ENCODE results near the gene GFAP. TPM values are rescaled to one million over a fixed set of nuclear protein-coding genes. Genes with fewer than 3 reads are reported as not detected.

The GFAP gene
- total RNA-seq, 1 experiment from 2014 or later: not detected

DNA sequence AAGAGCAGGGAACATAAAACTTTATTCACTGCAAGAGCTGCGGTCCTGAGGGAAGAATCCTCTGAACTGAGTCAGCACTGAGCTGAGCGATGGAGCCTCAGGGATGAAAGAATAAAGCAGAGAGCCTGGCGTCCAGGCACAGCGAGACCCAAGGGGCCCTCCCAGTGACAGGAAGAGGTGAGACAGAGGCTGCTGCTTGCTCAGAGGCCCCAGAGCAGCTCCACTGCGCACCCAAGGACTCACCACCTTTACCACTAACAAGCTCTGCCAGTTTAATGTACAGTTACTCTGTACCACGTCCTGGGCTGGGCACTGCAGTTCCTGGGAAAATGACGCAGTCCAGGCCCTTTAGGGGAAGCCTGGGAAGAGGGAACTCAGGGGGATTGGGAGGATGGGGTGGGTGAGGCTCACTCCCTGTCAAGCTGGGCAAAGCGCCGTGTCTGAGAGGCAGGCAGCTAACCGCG, 5.6 kb downstream of the GFAP start:
- no TSS peak for BruUV-seq (replicated peaks)
- H3K27ac ChIP-seq (ENCODE audit: low read depth, low read length, poor library complexity, severe bottlenecking): no peak overlapping the region
- CTCF ChIA-PET: no interaction called here
- H3K4me1 ChIP-seq (ENCODE audit: insufficient read depth, low read length, poor library complexity, severe bottlenecking): no peaks in the 10 kb centered on the region
- H3K27me3 ChIP-seq (replicated peaks; ENCODE audit: insufficient read depth, low read depth, low read length, poor library complexity): no peaks in the 10 kb centered on the region
- intact Hi-C loops (cut with micrococcal nuclease; ENCODE audit: unreplicated experiment): no loop called here
- POLR2A ChIA-PET (ENCODE audit: low non-redundant PET): no interaction called here
- DNase-seq (ENCODE audit: low spot score): no peak
- H3K36me3 ChIP-seq (ENCODE audit: insufficient read depth, low read length, poor library complexity, severe bottlenecking): no peaks in the 10 kb centered on the region
- no peaks in the 10 kb centered on the region for H3K9me3 ChIP-seq (ENCODE audit: low read depth, low read length, poor library complexity, severe bottlenecking)
- TF ChIP-seq EZH2 (IDR thresholded peaks at IDR 0.05; ENCODE audit: borderline replicate concordance, low read depth, low read length, poor library complexity, severe bottlenecking): no peak
- TF ChIP-seq, protein P1, sequence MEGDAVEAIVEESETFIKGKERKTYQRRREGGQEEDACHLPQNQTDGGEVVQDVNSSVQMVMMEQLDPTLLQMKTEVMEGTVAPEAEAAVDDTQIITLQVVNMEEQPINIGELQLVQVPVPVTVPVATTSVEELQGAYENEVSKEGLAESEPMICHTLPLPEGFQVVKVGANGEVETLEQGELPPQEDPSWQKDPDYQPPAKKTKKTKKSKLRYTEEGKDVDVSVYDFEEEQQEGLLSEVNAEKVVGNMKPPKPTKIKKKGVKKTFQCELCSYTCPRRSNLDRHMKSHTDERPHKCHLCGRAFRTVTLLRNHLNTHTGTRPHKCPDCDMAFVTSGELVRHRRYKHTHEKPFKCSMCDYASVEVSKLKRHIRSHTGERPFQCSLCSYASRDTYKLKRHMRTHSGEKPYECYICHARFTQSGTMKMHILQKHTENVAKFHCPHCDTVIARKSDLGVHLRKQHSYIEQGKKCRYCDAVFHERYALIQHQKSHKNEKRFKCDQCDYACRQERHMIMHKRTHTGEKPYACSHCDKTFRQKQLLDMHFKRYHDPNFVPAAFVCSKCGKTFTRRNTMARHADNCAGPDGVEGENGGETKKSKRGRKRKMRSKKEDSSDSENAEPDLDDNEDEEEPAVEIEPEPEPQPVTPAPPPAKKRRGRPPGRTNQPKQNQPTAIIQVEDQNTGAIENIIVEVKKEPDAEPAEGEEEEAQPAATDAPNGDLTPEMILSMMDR (conservative IDR thresholded peaks at IDR 0.05; ENCODE audit: low read depth, low read length): no peak
- no peak overlapping the region for H3K4me3 ChIP-seq (ENCODE audit: low read depth, low read length, poor library complexity, severe bottlenecking)

DNA sequence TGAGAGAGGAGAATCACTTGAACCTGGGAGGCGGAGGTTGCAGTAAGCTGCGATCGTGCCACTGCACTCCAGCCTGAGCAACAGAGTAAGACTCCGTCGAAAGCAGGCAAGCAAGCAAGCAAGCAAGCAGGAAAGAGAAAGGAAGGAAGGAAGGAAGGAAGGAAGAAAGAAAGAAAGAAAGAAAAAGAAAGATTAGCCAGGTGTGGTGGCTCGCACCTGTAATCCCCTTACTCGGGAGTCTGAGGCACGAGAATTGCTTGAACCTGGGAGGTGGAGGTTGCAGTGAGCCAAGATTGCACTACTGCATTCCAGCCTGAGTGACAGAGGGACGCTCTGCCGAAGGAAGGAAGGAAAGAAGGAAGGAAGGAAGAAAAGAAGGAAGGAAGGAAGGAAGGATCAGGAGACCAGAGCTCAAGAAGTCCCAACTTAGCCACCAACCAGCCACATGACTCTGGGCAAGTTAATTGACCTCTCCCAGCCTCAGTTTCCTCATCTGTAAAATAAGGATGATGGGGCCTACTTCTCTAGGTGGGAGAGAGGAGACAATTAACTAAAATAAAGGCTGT, 6.5 kb downstream of the GFAP start:
- intact Hi-C loops (cut with micrococcal nuclease; ENCODE audit: unreplicated experiment): no loop called here
- H3K36me3 ChIP-seq (ENCODE audit: insufficient read depth, low read length, poor library complexity, severe bottlenecking): no peaks in the 10 kb centered on the region
- BruUV-seq (replicated peaks): no TSS peak
- no peaks in the 10 kb centered on the region for H3K9me3 ChIP-seq (ENCODE audit: low read depth, low read length, poor library complexity, severe bottlenecking)
- no peak overlapping the region for H3K27ac ChIP-seq (ENCODE audit: low read depth, low read length, poor library complexity, severe bottlenecking)
- POLR2A ChIA-PET (ENCODE audit: low non-redundant PET): no interaction called here
- no peaks in the 10 kb centered on the region for H3K27me3 ChIP-seq (replicated peaks; ENCODE audit: insufficient read depth, low read depth, low read length, poor library complexity)
- no peaks in the 10 kb centered on the region for H3K4me1 ChIP-seq (ENCODE audit: insufficient read depth, low read length, poor library complexity, severe bottlenecking)
- CTCF ChIA-PET: interaction anchor here (0.6 kb wide), 1 partner anchor 12 kb away, joined by 3 read pairs; no protein-coding TSS in a partner anchor
- TF ChIP-seq, protein P1 (conservative IDR thresholded peaks at IDR 0.05; ENCODE audit: low read depth, low read length): no peak
- no peak for TF ChIP-seq EZH2 (IDR thresholded peaks at IDR 0.05; ENCODE audit: borderline replicate concordance, low read depth, low read length, poor library complexity, severe bottlenecking)
- H3K4me3 ChIP-seq (ENCODE audit: low read depth, low read length, poor library complexity, severe bottlenecking): no peak overlapping the region
- DNase-seq (ENCODE audit: low spot score): no peak

DNA sequence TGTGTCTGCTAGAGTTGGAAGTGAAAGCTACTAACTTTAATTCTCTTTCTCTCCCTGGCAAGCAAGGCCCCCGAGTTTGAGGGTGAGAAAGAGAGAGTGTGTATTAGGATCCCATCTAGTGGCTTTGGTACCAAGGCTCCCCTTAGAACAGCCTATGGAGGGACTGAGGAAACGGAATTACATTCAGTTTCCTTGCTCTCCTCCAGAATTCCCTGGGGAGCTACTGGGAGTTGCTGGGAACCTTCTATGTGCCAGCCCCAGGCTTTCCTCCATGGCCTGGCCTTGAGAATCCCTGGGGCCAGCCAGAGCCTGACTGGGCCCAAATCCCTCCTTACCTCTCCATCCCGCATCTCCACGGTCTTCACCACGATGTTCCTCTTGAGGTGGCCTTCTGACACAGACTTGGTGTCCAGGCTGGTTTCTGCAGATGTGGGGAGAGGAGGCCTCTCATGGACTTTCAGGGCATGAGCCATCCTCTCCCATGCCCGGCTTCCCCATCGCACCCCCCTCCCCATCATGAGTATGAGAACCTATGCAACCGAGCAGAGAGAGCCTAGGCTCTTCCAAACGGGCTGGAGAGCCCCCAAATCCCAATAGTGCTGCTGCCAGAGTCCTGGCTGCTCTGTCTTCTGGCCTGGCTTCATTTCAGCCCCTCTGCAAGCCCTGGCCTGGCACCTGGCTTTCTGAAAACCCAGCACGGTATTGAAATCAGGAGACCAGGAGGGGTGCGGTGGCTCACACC, 7.4 kb downstream of the GFAP start:
- ChIA-PET POLR2A (ENCODE audit: low non-redundant PET) (no interaction called here), CTCF (no interaction called here)
- Histone ChIP-seq H3K27me3 (replicated peaks; ENCODE audit: insufficient read depth, low read depth, low read length, poor library complexity) (no peaks in the 10 kb centered on the region), H3K4me3 (ENCODE audit: low read depth, low read length, poor library complexity, severe bottlenecking) (no peak overlapping the region), H3K27ac (ENCODE audit: low read depth, low read length, poor library complexity, severe bottlenecking) (no peak overlapping the region), H3K36me3 (ENCODE audit: insufficient read depth, low read length, poor library complexity, severe bottlenecking) (no peaks in the 10 kb centered on the region), H3K9me3 (ENCODE audit: low read depth, low read length, poor library complexity, severe bottlenecking) (no peaks in the 10 kb centered on the region), H3K4me1 (ENCODE audit: insufficient read depth, low read length, poor library complexity, severe bottlenecking) (no peaks in the 10 kb centered on the region)
- no peak for TF ChIP-seq EZH2 (IDR thresholded peaks at IDR 0.05; ENCODE audit: borderline replicate concordance, low read depth, low read length, poor library complexity, severe bottlenecking)
- TF ChIP-seq, protein P1 (conservative IDR thresholded peaks at IDR 0.05; ENCODE audit: low read depth, low read length): no peak
- no TSS peak for BruUV-seq (replicated peaks)
- intact Hi-C loops (cut with micrococcal nuclease; ENCODE audit: unreplicated experiment): no loop called here
- no peak for DNase-seq (ENCODE audit: low spot score)
